Right lobe of liver (tissue), 4 donors: ENCODE data around the gene SLC38A3.

Experiments
- POLR2A ChIP-seq: fragments of 450-650 bp; IDR thresholded peaks from one replicate; pipeline ENCODE4 v1.6.1; 2017; ENCODE audit warnings: antibody characterized with exemption, mild to moderate bottlenecking
- TF ChIP-seq, protein P1 (sequence below), 4 donors: fragments of 200-600 bp in 3 of 4; fragments of 450-650 bp in 1 of 4; IDR thresholded peaks; one replicate each; pipeline versions ENCODE4 v1.5.1 to v1.8.0; 2016 to 2022; ENCODE audit warnings: antibody characterized with exemption in 4 of 4, mild to moderate bottlenecking in 2 of 4
- donor health status: DM: no; HTN: no; CAD: no.
- donor health status: DM: no; HTN: no; CAD: no.
- donor health status: DM: no; HTN: yes; CAD: no.

DNA sequence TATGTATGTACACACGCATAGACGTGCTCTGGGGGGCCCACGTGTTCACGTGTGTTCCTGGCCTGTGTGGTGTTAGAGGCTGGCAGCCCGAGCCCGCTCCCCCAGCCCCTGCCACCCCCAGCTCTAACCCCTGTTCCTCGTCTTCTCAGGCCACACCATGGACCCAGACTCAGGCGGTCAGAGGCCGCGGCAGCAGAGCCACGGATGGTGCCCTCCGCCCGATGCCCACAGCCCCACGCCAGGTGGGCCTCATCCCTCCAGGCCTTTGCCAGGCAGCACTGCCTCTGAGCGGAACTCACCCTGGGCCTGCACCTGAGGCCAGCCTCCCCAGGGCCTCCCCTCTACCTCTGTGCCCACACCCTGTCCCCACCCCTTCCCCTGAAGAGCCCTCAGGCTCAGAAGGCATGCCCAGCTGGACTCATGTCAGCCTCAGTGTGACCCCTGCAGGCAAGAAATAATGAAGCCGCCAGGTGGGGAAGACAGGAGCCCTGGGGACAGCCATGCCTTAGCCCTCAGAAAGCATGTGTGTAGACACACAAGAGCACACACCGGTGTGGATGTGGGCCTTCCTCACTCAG, 30.0 kb upstream of the SLC38A3 start:
- no peak for TF ChIP-seq POLR2A
- TF ChIP-seq, protein P1, sequence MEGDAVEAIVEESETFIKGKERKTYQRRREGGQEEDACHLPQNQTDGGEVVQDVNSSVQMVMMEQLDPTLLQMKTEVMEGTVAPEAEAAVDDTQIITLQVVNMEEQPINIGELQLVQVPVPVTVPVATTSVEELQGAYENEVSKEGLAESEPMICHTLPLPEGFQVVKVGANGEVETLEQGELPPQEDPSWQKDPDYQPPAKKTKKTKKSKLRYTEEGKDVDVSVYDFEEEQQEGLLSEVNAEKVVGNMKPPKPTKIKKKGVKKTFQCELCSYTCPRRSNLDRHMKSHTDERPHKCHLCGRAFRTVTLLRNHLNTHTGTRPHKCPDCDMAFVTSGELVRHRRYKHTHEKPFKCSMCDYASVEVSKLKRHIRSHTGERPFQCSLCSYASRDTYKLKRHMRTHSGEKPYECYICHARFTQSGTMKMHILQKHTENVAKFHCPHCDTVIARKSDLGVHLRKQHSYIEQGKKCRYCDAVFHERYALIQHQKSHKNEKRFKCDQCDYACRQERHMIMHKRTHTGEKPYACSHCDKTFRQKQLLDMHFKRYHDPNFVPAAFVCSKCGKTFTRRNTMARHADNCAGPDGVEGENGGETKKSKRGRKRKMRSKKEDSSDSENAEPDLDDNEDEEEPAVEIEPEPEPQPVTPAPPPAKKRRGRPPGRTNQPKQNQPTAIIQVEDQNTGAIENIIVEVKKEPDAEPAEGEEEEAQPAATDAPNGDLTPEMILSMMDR (IDR thresholded peaks at IDR 0.05) = no peak
